ENCODE measurements around the gene MAJIN.

Gene MAJIN

GRCh38 chr11:64891215-64891848, 80.6 kb downstream of the MAJIN start:
- DNase-seq, result no peak

- no peak for DNase-seq
Measured at GRCh38 chr11:64890522-64890939, 81.4 kb downstream of the MAJIN start.

- DNase-seq, result no peak
Measured at GRCh38 chr11:64888729-64889511, 83.0 kb downstream of the MAJIN start.

GRCh38 chr11:64888406-64888728, 83.5 kb downstream of the MAJIN start:
- DNase-seq, result no peak
